HG03565 (cell line): ENCODE results near the gene RAB1B.
"Not testable (repeated sequence)": the region's sequence is repeated elsewhere in the genome, so short reads cannot be mapped to it uniquely, and the experiment has no call there.

Experiments
- ATAC-seq: cut with Tn5 transposase; IDR thresholded peaks from one replicate; pipeline ENCODE4 v1.9.1; 2021; ENCODE audit warnings: mild to moderate bottlenecking, moderate library complexity; ENCODE audit not compliant: unreplicated experiment

Gene RAB1B

DNA sequence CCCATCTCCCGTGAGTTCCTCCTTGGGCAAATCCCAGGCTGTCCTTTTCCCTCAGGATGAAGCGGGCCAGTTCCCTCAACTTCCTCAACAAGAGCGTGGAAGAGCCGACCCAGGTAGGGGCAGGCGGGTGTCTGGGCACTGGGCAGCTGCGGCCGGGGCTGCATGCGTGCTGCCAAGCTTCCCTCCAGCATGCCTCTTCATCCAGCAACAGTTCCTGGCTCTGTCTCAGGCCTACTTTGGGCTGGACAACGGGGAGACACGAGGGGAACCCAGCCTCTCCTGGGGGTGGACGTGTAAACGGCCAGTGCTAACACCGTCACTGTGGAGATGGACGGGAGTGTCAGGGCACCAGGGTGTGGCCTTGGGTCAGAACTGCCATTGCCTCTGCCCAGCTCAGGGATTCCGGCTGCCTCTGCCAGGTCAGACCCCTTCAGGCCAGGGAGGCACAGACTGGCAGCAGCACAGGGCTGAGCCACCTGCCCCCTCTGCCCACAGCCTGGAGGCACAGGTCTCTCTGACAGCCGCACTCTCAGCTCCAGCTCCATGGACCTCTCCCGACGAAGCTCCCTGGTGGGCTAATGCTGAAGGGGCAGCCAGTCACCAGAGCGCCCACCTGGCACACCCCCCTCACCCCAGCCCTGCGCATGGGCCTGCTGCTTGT, 1.9 kb upstream of the RAB1B start:
- no peak for ATAC-seq

DNA sequence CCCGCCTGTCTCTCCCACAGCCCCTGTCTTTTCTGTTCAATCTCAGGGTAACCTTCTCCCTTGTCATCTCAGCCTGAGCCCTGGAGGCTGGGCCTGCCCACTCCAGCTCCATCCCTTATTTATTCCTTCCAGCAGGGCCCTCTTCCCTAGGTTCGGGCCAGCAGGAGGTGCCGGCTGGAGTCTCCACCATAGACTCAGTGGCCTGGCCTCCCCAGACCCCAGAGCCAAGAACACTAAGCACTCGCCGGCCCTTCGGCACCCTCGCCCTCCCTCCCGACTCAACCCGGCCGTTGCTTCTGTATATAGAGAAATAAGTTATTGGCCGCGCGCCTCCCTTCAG, 1.4 kb upstream of the RAB1B start:
- ATAC-seq: no peak

DNA sequence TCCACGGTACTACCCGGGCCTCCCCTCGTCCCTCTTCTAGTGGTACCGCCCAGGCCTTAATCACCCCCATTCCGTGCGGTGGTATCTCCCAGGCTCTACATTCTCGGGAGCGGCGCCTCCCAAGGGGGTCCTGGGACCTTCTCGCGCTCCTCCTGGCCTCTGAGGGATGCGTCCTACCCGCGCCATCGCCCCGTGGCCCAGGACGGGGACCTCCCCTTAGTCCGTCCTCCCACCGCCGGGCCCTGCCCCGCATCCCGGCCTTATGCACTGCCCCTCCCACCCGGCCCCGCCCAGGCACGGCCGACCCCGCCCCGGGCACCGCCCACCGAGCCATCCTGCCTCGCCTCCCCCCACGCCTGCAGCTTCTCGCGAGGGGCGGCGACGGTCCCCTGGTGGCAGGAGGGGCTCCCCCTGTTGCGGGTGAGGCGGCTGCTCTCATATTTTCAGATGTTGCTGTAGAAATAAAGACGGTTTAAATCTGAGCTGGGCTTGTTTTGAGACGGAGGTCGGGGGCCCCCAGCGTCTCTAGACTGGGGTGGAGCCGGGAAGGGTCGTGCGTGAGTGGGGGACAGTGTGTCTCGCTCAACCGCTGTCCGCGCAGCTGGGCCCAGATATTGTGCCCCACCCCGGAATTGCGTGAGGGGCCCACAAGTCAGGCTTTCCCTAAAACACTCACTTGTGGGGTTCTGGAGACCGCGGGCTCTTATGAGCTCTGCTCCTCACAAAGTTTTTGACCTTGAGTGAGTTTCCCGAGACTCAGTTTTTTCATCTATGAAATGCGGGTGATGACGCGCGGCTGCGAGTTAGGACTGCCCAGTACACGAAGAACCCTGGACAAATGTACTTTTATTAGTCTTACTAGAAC, 828 bp upstream of the RAB1B start:
- no peak for ATAC-seq

DNA sequence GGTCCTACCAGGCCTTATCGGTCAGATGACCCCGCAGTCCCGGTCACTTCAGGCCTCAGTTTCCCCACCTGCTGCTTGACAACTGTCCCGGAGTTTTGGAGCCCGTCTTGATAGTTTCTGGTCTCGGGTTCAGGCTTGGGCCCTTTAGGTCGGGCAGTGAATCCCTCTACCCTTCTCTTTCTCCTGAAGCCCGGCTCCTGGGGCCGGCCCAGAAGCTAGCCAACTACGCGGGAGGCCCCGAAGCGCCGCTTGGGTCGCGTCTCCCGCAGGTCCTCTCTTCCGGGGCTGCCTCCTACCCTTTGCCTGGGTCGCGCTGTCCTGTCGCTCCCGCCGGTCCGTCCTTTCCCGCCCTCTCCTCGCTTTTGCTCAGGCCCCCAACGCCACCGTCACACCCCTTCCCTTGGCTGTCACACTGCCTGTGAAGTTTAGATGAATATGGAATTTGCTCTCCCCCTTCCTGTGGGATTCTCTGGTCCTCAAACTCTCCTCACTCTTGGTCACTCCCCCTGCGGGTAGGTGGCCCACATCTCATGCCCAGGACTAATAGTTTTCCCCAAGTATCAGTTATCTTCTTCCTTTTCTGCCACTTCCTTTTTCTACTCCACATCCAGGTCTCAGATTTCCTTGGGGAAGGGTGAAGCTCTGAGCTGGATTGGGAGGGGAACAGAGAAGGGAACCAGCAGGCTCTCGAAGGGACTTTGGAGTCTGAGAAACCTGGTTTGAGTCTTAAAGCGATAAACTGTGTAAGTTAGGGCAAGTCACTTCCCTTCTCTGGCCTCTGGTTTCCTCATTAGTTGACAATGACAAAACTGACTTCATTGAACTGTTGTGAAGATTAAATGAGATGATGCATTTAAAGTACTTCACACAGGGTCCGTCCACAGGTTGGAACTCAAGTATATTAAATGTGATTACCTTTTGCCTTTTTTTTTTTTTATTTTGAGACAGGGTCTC, 790 bp downstream of the RAB1B start:
- no peak for ATAC-seq

DNA sequence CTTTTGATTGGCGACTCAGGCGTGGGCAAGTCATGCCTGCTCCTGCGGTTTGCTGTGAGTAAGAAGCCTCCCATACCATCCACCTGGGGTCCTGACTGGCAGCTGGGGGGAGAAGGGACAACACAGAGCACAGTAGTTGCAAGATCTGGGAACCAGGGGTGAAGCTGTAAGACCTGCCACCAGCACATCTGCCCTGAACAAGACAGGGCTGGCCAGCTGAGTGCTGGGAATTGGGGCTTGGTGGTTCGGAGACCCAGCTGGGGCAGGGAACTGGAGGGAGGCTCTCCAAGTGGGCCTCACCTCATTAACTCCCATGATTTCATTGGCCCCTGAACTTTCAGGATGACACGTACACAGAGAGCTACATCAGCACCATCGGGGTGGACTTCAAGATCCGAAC, 3.4 kb downstream of the RAB1B start:
- ATAC-seq: no peak

- no peak for ATAC-seq
Observed at GRCh38 chr11:66272596-66272995, 4.2 kb downstream of the RAB1B start.

DNA sequence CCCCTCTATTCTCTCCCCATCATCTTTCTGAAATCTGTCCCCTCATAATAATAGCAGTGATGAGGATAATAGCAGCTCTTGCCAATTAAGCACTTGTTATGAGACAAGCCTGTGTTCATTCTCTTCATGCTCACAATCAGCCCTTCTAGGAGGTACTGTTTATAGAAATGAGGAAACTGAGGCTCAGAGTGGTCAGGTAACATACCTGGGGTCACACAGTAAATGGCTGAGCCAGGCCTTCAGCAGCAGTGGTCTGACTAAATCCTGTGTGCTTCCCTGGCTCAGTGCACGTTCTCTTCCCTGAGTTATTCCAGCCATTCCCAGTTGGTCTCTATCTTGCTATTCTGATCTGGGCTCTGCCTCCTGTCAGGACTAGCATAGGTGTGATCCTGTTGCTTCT, 5.8 kb downstream of the RAB1B start:
- no peak for ATAC-seq

DNA sequence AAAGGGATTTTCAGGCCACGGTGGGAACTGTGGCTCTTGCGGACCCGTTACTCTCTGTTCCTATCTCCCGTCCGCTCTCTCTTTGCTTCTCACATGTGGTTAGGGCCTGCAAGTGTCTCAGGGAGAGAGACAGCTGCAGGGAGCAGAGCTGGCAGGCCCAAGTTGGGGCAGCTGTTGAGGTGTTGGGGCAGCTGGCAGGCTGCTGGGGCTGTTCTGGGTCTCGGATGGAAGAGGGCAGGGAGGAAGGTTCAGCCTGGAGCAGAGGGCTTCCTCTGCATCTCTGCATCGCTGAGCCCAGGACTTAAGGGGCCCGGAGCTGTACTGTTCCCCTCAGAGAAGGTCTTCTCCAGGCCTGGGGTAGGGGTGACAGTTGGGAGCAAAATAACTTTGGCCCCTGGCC, 7.0 kb downstream of the RAB1B start:
- ATAC-seq: no peak

DNA sequence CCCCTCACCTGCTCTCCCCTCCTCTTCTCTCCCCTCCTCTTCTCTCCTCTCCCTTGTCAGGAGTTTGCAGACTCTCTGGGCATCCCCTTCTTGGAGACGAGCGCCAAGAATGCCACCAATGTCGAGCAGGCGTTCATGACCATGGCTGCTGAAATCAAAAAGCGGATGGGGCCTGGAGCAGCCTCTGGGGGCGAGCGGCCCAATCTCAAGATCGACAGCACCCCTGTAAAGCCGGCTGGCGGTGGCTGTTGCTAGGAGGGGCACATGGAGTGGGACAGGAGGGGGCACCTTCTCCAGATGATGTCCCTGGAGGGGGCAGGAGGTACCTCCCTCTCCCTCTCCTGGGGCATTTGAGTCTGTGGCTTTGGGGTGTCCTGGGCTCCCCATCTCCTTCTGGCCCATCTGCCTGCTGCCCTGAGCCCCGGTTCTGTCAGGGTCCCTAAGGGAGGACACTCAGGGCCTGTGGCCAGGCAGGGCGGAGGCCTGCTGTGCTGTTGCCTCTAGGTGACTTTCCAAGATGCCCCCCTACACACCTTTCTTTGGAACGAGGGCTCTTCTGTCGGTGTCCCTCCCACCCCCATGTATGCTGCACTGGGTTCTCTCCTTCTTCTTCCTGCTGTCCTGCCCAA, 7.7 kb downstream of the RAB1B start:
- ATAC-seq: no peak

DNA sequence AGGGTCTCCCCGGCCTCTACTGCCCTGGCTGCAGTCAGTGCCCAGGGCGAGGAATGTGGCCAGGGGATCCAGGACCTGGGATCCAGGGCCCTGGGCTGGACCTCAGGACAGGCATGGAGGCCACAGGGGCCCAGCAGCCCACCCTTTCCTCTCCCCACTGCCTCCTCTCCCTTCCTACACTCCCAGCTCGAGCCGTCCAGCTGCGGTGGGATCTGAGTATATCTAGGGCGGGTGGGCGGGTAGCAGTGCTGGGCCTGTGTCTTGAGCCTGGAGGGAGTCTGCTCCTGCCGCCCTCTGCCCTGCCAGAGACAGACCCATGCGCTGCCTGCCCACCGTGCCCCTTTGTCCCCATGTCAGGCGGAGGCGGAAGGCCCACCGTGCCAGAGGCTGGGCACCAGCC, 8.2 kb downstream of the RAB1B start:
- not testable (repeated sequence) for ATAC-seq

GRCh38 chr11:66277064-66277463, 8.6 kb downstream of the RAB1B start:
- ATAC-seq: not testable (repeated sequence)

DNA sequence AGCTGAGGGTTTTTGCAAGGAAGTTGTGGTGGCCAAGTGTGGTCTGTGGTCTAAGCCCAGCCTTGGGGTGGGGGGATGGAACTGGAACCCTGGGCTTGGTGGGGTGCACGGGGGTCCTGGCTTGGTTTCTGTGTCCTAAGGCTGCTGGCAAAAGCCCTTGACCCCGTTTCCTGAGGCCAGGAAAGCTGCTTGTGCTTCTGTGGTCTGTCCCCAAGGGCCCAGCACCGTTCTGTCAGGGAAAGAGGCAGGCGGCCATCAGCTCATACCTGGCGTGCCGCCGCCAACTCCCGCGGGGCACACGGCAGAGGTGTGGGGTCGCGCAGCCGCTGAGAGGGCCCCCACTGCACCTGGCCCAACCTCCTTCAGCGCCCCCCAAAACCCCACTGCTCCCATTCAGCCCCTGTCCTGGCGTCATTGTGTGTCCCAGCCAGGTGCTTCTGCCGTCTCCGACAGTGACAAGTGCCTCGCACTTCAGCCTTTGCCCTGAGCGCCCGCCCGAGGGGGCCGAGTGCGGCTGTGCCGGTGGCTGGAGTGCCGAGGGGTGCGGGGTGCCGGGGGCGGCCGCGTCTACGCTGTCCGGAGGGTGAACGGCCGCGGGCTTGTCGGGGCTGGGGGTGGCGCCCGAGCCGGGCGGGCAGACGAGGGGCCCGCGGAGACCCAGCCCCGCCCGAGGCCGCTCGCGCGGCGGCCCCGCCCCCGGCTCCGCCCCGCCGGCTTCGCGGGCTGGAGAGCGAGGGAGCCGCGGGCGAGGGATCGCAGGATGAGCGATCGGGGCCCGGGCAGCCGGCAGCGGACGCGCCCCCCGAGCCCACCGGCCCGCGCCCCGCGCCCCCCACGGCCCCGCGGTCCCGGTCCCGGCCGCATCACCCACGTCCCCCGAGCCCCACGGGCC, 9.3 kb downstream of the RAB1B start, which contains the start of gene CNIH2:
TSS of gene CNIH2 (plus strand) at position 705 of the 892 bp plus-strand sequence. CDS start 282 bp downstream, outside the sequence.
- ATAC-seq: no peak

DNA sequence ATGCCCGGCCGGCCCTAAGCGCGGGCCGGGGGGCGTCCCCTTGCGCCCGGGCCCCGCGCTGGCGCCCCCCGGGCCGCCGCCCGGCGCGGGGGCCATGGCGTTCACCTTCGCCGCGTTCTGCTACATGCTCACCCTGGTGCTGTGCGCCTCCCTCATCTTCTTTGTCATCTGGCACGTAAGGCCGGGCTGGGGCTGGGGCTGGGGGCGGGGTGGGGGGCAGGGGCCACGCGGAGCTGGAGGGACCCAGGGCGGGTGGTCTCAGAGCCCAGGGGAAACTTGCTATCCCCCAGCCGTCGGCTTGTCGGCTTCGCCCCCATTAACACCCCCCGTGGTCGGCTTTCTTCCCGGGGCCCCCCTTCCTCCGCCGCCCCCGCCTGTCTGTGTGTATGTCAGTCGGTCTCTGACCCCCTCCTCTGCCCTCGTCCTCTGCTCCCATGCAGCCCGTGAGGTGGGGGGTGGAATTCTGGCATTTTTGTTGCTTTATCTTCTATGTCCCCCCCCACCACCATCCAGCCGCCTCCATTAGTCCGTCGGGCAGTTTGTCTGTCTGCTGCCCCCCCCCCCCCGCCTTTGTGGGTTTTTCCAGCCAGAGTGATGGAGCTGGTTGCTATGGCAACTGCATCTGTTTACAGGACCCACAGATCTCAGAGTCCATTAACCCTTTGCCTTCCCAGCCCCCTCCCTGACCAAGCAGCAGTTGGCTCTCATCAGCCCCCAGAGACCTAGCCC, 10.1 kb downstream of the RAB1B start:
- no peak for ATAC-seq

- ATAC-seq: no peak
Observed at GRCh38 chr11:66279092-66279734, 10.8 kb downstream of the RAB1B start.

DNA sequence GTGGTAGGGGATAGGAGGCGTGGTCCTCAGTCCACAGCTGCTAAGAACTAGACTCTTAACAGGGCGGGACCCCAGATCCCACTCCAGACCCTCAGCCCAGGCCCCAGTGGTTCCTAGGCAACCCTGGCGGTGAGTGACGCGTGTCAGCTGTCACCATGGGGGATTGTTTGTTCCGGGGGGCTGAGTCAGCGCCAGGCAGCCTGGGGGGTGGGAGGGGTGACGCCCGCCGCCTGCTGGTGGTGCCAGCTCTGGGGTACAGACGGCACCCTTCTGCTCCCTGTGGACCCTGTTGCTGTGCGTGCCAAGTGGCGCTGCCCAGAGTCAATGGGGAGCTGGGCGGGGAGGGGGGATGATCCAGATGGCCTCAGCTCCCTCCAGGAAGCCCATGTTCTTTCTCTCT, 12.0 kb downstream of the RAB1B start:
- ATAC-seq: no peak

GRCh38 chr11:66281001-66281400, 12.6 kb downstream of the RAB1B start:
- no peak for ATAC-seq

DNA sequence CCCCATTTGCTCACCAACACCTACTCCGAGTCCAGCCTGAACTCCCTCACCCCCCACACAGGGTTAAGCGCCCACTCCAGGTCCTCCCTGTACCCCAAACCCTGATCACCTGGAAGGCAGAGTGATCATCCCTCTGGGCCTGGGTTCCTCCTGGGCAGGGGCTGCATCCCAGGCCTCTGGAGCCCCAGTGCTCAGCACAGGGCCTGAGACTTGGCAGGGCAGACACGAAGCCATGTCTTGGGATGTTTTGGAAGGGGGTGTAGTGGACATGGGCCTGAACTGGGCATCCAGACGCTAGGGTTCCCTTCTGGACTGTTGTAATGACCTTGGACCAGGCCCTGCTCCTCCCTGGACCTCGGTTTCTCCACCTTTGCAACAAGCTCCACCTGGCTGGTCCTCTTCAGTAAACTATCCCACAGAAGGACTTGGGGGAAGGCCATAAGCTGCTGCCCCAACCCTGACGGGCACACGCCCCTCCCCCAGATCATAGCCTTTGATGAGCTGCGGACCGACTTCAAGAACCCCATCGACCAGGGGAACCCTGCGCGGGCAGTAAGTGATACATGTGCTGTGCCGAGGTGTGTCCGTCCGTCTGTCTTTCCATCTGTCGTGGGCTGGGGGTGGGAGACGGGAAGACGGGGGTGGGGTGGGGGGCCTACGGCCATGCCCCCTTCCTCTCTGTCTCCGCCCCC, 13.5 kb downstream of the RAB1B start:
- ATAC-seq: no peak
